Measurements from ENCODE around the gene HOXC13. TPM values are rescaled to one million over a fixed set of nuclear protein-coding genes. Genes with fewer than 3 reads are reported as not detected.

HOXC13 gene
- total RNA-seq, 1 donor from 2014 or later: not detected

GRCh38 chr12:53980104-53980801, 41.6 kb downstream of the HOXC13 start:
- Mint-ChIP-seq H3K27ac (no peak overlapping the region), H3K36me3 (no peaks in the 10 kb centered on the region), H3K9me3 (no peaks in the 10 kb centered on the region), H3K4me3 (no peak overlapping the region), H3K4me1 (ENCODE audit: unreplicated experiment) (peaks cover 8% of the 10 kb centered on the region), H3K27me3 (peaks cover 98% of the 10 kb centered on the region)
- no peak for DNase-seq (ENCODE audit: extremely low spot score, unreplicated experiment)
- no peak for TF ChIP-seq CTCF (conservative IDR thresholded peaks at IDR 0.05)

- no peak for DNase-seq (ENCODE audit: extremely low spot score, unreplicated experiment)
- Mint-ChIP-seq H3K9me3 (no peaks in the 10 kb centered on the region), H3K27ac (no peak overlapping the region), H3K4me1 (ENCODE audit: unreplicated experiment) (peaks cover 6% of the 10 kb centered on the region), H3K4me3 (no peak overlapping the region), H3K27me3 (peaks cover 98% of the 10 kb centered on the region), H3K36me3 (no peaks in the 10 kb centered on the region)
- no peak for TF ChIP-seq CTCF (conservative IDR thresholded peaks at IDR 0.05)
These were observed 42.3 kb downstream of the HOXC13 start for GRCh38 chr12:53980802-53981496.

GRCh38 chr12:53981634-53982565, 43.3 kb downstream of the HOXC13 start:
- Mint-ChIP-seq H3K36me3 (no peaks in the 10 kb centered on the region), H3K27me3 (peaks cover 98% of the 10 kb centered on the region), H3K9me3 (no peaks in the 10 kb centered on the region), H3K4me3 (no peak overlapping the region), H3K27ac (no peak overlapping the region), H3K4me1 (ENCODE audit: unreplicated experiment) (peaks cover 6% of the 10 kb centered on the region)
- no peak for TF ChIP-seq CTCF (conservative IDR thresholded peaks at IDR 0.05)
- no peak for DNase-seq (ENCODE audit: extremely low spot score, unreplicated experiment)

GRCh38 chr12:53982648-53983567, 44.3 kb downstream of the HOXC13 start:
- Mint-ChIP-seq H3K27me3 (peaks cover 98% of the 10 kb centered on the region), H3K9me3 (no peaks in the 10 kb centered on the region), H3K4me1 (ENCODE audit: unreplicated experiment) (peaks cover 6% of the 10 kb centered on the region), H3K36me3 (no peaks in the 10 kb centered on the region), H3K27ac (peak overlapping the region; percentile 29), H3K4me3 (no peak overlapping the region)
- TF ChIP-seq CTCF (conservative IDR thresholded peaks at IDR 0.05): no peak
- no peak for DNase-seq (ENCODE audit: extremely low spot score, unreplicated experiment)

DNA sequence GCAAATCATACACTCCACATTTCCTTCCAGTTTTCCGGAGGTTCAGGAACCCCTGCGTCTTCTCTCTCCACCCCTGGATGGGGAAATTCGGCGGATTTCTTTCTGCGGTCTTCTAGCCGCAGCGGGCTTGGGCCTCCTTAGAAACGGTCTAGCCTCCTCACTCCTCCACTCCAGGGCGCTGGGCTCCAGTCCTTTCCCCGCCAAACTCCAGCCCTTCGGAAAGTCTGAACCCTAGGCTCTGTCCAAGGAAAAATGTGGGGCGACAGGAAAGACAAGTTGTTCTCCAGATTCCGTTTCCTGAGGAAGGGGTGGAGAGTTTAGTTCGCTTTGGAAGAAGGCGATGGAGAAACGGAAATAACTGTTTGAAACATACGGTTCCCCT, 44.9 kb downstream of the HOXC13 start:
- Mint-ChIP-seq H3K9me3 (no peaks in the 10 kb centered on the region), H3K36me3 (no peaks in the 10 kb centered on the region), H3K27me3 (peaks cover 98% of the 10 kb centered on the region), H3K27ac (peak overlapping the region; percentile 29), H3K4me1 (ENCODE audit: unreplicated experiment) (peaks cover 6% of the 10 kb centered on the region), H3K4me3 (no peak overlapping the region)
- TF ChIP-seq CTCF (conservative IDR thresholded peaks at IDR 0.05): no peak
- no peak for DNase-seq (ENCODE audit: extremely low spot score, unreplicated experiment)
